OCI-LY3 (cell line): ENCODE results near the gene DOK3.
A peak's percentile ranks its signal among the peaks of the same experiment; 100 is the strongest.

Experiments used
- H2AFZ ChIP-seq: fragments of 200-600, 300-600 bp; shearing (Covaris generic); 2 replicates; pipeline ENCODE4 v1.6.0; 2014; ENCODE audit warnings: antibody characterized with exemption, low read depth, low read length
- H3K27ac ChIP-seq: fragments of 200-600, 300-600 bp; sonication (generic); 2 replicates; pipeline ENCODE4 v1.5.1; 2014; ENCODE audit warnings: mild to moderate bottlenecking, low read length, moderate library complexity, mixed read lengths
- H3K27me3 ChIP-seq: fragments of 200-600, 300-600 bp; sonication (generic); 2 replicates; pipeline ENCODE4 v1.6.1; 2014; ENCODE audit warnings: low read depth, low read length, mixed read lengths
- H3K36me3 ChIP-seq: fragments of 200-600, 300-600 bp; sonication (generic); replicated peaks from 2 replicates; pipeline ENCODE3; 2014; ENCODE audit warnings: low read depth, low read length, mixed read lengths
- H3K4me1 ChIP-seq: fragments of 300-600, 200-600 bp; sonication (generic); 2 replicates; pipeline ENCODE4 v1.6.1; 2014; ENCODE audit warnings: low read length, mixed read lengths
- H3K4me2 ChIP-seq: fragments of 200-600, 300-600 bp; sonication (generic); 2 replicates; pipeline ENCODE4 v1.6.1; 2014; ENCODE audit warnings: low read length, mixed read lengths
- H3K4me3 ChIP-seq: fragments of 300-600, 200-600 bp; sonication (generic); 2 replicates; pipeline ENCODE4 v1.5.1; 2014; ENCODE audit warnings: antibody characterized with exemption, mild to moderate bottlenecking, low read length, moderate library complexity
- H3K79me2 ChIP-seq: fragments of 300-600, 200-600 bp; shearing (Covaris generic); 2 replicates; pipeline ENCODE4 v1.6.1; 2014; ENCODE audit warnings: mild to moderate bottlenecking, low read length, mixed read lengths
- H3K9ac ChIP-seq: fragments of 300-600, 200-600 bp; shearing (Covaris generic); 2 replicates; pipeline ENCODE4 v1.6.0; 2014; ENCODE audit warnings: mild to moderate bottlenecking, low read length, moderate library complexity
- H3K9me3 ChIP-seq: fragments of 200-600, 300-600 bp; shearing (Covaris generic); 2 replicates; pipeline ENCODE4 v1.6.1; 2014; ENCODE audit warnings: low read length, mixed read lengths; ENCODE audit not compliant: insufficient read depth
- H4K20me1 ChIP-seq: fragments of 200-600, 300-600 bp; sonication (generic); 2 replicates; pipeline ENCODE4 v1.6.1; 2016; ENCODE audit warnings: low read length, mixed read lengths; ENCODE audit not compliant: insufficient read depth
- CTCF ChIP-seq: fragments of 200-600, 300-600 bp; sonication (generic); IDR thresholded peaks from 2 replicates; pipeline ENCODE4 v1.5.1; 2014; ENCODE audit warnings: antibody characterized with exemption, low read length, low read depth
- EZH2phosphoT487 ChIP-seq: fragments of 200-600 bp; shearing (Covaris generic); IDR thresholded peaks from 2 replicates; pipeline ENCODE4 v1.6.1; 2018; ENCODE audit warnings: antibody characterized with exemption, mixed run types, low read depth

The DOK3 gene

GRCh38 chr5:177555228-177555627, 45.6 kb upstream of the DOK3 start:
- Histone ChIP-seq H2AFZ (peak overlapping the region; percentile 98; the same call in 1 of the 2 replicates), H3K36me3 (peaks cover 15% of the 10 kb centered on the region), H3K4me2 (peak overlapping the region; percentile 86), H4K20me1 (peaks cover 12% of the 10 kb centered on the region; the same call in 1 of the 2 replicates), H3K9ac (peak overlapping the region; percentile 71; the same call in 1 of the 2 replicates), H3K9me3 (no peaks in the 10 kb centered on the region), H3K27me3 (no peaks in the 10 kb centered on the region), H3K4me3 (peak overlapping the region; percentile 87), H3K79me2 (peaks cover 34% of the 10 kb centered on the region), H3K27ac (no peak overlapping the region), H3K4me1 (peaks cover 9% of the 10 kb centered on the region)
- TF ChIP-seq EZH2phosphoT487 (no peak), CTCF (no peak)

GRCh38 chr5:177554474-177555111, 45.0 kb upstream of the DOK3 start, which contains the start of gene FAM193B:
FAM193B (minus strand) TSS chr5:177554563; CDS start chr5:177554458, 105 bp downstream.
- peaks cover 36% of the 10 kb centered on the region for H3K79me2 ChIP-seq
- H3K4me2 ChIP-seq, result peak within 1 kb of the TSS; percentile 94
- peaks cover 15% of the 10 kb centered on the region for H3K36me3 ChIP-seq
- H3K4me1 ChIP-seq, result peaks cover 9% of the 10 kb centered on the region
- peak within 1 kb of the TSS; percentile 98 for H2AFZ ChIP-seq
- H3K9ac ChIP-seq, result peak within 1 kb of the TSS; percentile 85
- no peaks in the 10 kb centered on the region for H3K9me3 ChIP-seq
- H4K20me1 ChIP-seq, result peaks cover 13% of the 10 kb centered on the region; the same call in 1 of the 2 replicates
- no peak within 1 kb of the TSS for H3K27ac ChIP-seq
- H3K27me3 ChIP-seq, result no peaks in the 10 kb centered on the region
- peak within 1 kb of the TSS; percentile 97 for H3K4me3 ChIP-seq
- no peak for TF ChIP-seq EZH2phosphoT487
- TF ChIP-seq CTCF, result no peak

- Histone ChIP-seq H4K20me1 (peaks cover 13% of the 10 kb centered on the region; the same call in 1 of the 2 replicates), H3K27me3 (no peaks in the 10 kb centered on the region), H3K4me2 (peak overlapping the region; percentile 94), H3K9ac (peak overlapping the region; percentile 85), H3K79me2 (peaks cover 39% of the 10 kb centered on the region), H2AFZ (no peak overlapping the region), H3K4me3 (peak overlapping the region; percentile 97), H3K36me3 (peaks cover 17% of the 10 kb centered on the region), H3K4me1 (peaks cover 9% of the 10 kb centered on the region), H3K27ac (no peak overlapping the region), H3K9me3 (no peaks in the 10 kb centered on the region)
- TF ChIP-seq CTCF (no peak), EZH2phosphoT487 (no peak)
Measured at GRCh38 chr5:177553671-177554429, 44.2 kb upstream of the DOK3 start.

DNA sequence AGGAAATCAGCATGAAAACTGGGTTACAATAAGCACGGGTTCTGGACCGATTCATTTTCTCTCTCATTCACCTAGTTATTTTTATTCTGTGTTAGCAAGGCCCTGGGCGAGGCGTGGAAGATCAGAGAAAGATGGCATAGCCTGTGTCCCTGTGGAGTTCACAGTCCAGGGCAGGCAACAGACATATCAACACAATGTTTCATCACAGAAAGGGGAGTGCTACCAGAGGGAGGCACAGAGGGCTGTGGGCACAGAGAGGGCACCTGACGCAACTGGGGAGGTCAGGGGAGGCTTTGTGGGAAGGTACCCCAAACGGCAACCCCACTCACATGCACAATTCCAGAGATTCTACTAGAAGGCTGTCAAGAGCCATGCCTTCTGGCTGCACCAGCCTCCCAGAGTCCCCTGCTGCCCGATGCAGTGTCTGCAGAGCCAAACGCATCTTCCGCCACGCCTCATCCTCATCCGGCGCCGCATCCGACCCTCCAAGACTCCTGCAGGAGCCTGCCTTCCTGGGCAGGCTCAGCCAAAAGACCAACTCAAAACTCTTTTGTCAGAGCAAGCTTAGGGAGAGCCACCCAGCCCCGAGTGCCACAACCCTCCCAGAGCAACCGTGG, 43.3 kb upstream of the DOK3 start:
- no peak overlapping the region for H2AFZ ChIP-seq
- peaks cover 45% of the 10 kb centered on the region for H3K79me2 ChIP-seq
- TF ChIP-seq EZH2phosphoT487, result no peak
- no peak for TF ChIP-seq CTCF
- H3K4me3 ChIP-seq, result peak overlapping the region; percentile 97
- H3K9me3 ChIP-seq, result no peaks in the 10 kb centered on the region
- peaks cover 17% of the 10 kb centered on the region for H3K36me3 ChIP-seq
- peaks cover 19% of the 10 kb centered on the region; the same call in 1 of the 2 replicates for H4K20me1 ChIP-seq
- peak overlapping the region; percentile 94 for H3K4me2 ChIP-seq
- H3K9ac ChIP-seq, result peak overlapping the region; percentile 85
- no peaks in the 10 kb centered on the region for H3K27me3 ChIP-seq
- peaks cover 9% of the 10 kb centered on the region for H3K4me1 ChIP-seq
- H3K27ac ChIP-seq, result no peak overlapping the region
